B cell (primary cell): Measurements from ENCODE around the gene DNHD1.

ENCODE experiments used
- CTCF ChIP-seq: fragments of 200-600 bp; IDR thresholded peaks from one replicate; pipeline ENCODE4 v1.8.0; 2022; ENCODE audit warnings: antibody characterized with exemption, mild to moderate bottlenecking
- EZH2 ChIP-seq: IDR thresholded peaks from 2 replicates; pipeline ENCODE4 v1.6.1; 2012; ENCODE audit warnings: borderline replicate concordance, low read depth, mild to moderate bottlenecking, moderate library complexity, low read length; ENCODE audit not compliant: insufficient read depth, poor library complexity, severe bottlenecking

- TF ChIP-seq EZH2, result no peak
- TF ChIP-seq CTCF, result no peak
These were observed 48.5 kb upstream of the DNHD1 start for GRCh38 chr11:6448574-6448973.
